Activated CD4-positive, CD25-positive, alpha-beta regulatory T cell (primary cell): ENCODE measurements around the gene CINP.
"Not testable (repeated sequence)": the region's sequence is repeated elsewhere in the genome, so short reads cannot be mapped to it uniquely, and the experiment has no call there.

Source experiments
- DNase-seq, 4 experiments: peaks; one replicate each; lab custom pipeline; 2025; lab: John Stamatoyannopoulos, UW

The CINP gene

DNA sequence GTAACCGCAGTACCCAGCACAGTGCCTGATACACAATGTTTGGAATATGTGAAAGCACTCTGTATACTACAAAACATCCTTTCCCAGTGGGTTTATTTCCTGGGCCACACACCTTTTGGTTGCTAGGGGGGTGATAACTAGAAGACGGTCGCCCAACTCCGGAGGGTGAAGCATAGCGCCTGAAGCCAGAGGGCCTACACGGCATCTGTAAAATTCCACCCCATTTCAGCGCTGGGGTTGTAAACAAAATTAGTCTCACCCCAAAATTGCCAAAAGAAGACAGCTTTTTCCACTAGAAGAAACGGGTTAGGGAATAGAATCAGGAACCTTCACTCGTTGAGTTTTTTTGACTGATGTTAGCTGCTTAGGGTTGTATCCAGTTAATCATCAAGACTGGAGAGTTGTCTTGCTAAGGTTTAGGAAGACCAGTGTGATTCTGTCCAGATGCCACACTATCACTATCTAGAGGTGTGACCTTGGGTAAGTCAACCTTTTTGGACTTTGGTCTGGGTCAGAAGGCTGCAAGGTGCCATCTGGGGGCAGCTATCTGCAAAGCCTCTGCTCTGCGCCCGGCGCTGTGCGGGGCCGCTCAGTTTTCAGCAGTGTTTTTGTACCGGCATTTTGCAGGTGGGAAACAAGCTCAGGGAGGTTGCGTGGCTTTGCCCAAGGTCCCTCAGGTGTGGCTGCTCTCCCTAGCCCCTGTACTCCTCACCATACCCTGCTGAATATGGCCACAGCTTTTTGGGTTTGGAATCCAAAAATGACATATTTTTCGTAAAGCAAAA, 41.8 kb downstream of the CINP start:
- no peak for DNase-seq

DNA sequence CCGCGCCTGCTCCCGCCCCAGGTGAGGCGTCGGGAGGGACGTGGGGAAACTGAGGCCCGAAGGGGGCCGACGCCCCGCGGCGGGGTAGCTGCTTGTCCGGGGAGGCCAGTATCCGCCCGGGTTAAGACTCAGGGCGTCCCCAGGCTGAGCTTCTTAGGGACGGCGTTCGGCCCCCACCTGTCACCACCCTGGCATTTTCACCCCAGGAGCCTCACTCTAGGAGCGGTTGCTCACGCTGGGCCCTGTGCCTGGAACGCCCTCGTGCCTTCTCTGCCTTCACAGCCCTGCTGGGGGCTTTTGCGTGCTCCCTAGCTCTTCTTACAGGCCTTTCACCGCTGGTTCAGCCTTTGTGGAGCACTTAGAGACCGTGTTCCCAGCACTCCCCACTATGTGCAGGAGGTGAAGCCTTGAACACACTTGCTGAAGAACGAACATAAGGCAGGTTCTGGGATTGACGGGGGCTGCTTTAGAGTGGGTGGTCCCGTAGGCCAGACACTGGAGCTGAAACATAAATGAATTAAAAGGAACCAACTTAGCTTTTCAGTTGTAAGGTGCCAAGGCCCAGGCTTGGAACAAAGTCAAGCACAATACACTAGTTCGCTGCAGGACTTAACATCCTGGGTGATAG, 42.5 kb downstream of the CINP start:
- peak in 1 of 4 experiments; percentile 28 for DNase-seq

DNA sequence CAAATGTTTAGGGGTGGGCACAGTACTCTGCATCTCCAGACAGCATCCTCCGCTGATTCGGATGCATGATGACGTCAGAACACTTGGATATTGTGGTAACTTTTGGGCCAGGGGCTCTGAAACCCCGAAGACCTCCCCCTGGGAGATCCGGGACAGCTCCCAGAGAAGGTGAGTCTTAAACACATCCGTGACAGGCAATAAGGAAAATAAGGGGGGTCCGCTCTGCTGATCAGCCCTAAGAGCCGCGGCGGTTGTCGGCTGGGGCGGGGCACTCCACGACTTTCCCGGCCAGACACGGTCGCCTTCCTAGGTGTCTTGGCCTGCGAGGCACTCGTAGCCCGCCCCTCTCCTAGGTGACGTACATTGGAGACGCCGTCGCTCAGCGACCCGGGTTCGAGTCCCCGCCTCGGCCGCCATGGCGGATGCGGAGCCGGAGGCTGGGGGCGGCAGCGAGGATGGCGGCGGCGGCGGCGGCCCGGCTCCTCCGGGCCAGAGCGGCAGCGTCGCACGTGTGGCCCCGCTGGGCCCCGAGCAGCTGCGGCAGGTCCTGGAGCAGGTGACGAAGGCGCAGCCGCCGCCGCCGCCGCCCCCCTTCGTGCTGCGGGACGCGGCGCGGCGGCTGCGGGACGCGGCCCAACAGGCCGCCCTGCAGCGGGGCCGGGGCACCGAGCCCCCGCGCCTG, 43.2 kb downstream of the CINP start, which contains the start of gene ZNF839:
Gene ZNF839 (plus strand): TSS at position 396 of the 682 bp plus-strand sequence. CDS start 20 bp downstream, at position 416.
- peak; percentile 88 to 92 (median 89) for DNase-seq

DNA sequence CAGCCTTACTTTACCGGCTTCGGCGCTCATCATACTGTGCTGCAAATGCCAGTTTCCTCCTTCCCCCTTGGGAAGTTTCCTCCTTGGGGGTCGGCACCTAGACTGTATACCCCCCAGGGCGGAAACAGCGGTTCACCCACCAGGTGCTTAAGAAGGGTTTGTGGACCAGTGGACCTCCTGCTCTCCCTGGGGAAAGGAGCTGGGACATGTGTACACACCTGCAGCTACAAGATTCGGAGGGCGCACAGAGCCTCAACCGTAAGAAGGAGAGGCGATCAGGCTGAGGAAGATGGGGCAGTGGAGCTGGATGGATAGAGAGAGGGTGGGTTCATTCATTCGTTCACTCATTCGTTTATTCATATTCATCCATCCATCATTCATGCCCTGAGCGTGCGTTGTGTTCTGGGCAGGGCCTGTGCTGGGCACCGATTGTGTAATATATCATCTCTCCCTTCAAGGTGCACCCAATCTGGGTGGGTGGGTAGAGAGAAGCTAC, 43.9 kb downstream of the CINP start:
- no peak for DNase-seq

DNA sequence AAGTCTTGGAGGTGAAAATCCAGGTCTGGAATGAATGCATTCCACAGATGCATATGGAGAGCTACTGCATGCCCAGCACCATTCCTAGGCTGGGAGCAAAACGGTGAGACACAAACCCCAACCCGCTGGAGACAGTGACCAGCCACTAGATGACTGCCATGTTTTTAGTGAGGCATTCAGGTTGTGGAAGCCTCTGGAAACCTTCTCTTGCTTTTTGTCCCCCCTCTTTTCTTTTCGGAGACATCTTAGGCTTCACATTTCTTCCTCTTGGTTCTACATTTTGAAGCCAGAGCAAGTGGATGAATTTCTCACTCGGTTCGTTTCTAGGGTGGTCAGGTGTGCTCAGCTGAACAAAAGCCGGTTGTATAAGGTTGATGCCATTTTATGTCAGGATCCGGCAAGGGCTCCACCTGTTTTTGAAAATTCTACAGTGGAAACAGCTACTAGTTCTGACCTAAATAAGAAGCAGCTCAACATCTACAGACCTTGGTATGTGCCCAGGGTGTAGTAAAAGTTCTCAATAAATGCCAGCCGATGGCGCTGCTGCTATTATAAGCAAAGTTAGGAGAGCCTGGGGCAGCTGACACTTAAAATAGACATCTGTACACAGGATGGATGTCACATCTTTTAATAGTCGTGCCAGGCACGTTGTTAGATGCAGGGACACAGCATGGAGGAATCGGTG, 45.0 kb downstream of the CINP start:
- no peak for DNase-seq

DNA sequence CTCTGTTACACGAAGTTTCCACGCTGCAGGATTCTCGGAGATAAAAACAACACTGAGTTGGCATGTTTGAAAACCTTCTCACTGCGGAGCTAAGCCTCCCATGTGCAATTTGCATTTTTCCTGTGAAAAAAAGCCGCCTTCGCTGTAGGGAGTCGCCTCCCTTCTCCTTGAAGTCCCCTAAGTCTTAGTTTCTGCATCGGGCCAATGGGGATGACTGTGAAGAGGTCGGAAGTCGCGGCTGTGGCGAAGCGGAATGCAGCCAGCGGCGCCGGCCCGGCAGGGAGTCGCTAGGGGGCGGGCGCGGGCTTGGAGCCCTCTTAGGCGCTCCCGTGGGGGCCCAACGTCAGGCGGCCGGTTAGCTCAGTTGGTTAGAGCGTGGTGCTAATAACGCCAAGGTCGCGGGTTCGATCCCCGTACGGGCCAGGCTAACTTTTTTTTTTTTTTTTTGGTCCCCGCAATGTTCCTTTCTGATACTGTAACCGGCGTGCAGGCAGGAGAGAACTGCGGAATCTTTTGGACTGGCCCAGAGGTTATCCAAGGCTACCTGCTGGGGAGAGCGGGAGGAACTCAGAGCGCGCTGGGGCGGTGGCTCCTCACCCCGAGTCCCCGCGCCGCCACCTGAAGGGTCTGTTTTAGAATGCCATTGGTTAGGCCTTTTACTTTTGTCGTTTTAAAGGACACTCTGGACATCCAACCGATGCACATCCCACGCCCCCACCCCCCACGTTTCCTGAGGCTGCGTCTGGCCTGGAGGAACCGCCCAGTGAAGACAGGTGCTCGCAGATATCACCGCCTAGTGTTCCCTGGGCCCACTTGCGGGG, 45.7 kb downstream of the CINP start:
- DNase-seq: peak; percentile 87 to 97 (median 92)

DNA sequence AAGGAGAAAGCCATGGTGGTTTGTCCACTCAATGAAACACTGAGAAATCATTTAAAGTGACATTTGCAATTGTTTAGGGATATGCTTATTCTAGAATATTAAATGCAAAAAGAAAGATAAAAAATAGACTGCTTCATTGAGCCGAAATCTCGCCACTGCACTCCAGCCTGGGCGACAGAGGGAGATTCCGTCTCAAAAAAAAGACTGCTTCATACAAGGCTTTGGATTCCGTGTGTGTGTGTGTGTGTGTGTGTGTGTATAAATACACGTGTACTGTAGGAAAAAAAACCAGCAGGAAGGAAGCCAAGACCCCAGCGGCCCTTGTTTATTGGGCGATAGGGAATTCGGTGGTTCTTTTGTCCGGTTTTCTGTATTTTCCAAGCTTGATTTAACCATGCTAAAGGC, 46.4 kb downstream of the CINP start:
- DNase-seq: no peak

DNA sequence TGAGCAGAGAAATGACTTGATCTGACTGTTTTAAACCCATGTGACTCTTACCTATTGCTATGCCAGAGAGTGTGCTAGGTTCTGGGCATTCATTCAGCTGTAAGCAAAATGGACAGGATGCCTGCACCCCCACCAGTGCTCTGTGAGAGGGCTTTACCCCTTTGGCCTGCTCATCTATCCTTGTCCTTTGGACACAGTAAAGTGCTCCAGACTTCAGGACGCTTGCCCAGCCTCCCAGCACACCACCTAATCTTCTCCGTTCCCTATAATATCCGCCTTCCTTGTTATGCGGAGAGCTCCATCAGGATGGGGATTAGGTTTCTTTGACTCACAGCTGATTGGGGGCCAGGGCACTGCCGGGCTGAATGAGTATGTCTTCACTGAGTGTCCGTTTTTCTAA, 47.6 kb downstream of the CINP start:
- no peak for DNase-seq

DNA sequence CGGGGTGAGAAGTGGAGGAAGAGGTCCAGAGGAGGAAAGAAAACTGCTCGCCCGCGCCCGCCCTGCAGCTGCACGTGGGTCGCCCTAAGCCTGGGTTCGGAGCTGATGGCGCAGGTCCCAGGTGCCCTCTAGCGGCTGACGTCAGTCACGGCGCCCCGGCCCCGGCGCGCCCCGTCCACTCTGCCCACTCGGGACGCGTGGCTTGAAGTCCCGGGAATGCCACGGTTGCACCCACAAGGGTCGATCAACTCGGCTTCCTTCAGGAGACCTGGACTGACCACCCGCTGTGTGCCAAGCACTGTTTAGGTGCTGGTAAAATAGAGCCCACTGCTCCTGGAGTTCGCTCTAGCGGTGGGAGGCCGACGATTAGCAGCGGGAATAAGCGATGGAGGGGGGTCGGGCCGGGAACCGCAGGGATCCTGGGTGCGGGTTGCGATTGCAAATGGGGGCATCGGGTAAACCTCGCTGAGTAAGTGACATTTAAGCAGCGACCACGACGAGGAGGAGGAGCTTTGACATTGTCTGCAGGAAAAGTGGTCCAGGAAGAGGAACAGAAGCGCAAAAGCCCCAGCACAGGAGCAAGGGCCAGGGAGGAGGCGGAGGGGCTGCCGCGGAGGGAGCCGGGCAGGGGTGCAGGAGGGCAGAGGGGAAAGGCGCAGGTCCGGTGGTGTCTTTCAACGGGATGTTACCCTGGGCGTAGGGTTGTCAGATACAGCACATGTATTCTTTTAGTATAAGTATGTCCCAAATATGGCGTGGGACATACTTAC, 48.3 kb downstream of the CINP start:
- DNase-seq: peak; percentile 63 to 72 (median 66)

DNA sequence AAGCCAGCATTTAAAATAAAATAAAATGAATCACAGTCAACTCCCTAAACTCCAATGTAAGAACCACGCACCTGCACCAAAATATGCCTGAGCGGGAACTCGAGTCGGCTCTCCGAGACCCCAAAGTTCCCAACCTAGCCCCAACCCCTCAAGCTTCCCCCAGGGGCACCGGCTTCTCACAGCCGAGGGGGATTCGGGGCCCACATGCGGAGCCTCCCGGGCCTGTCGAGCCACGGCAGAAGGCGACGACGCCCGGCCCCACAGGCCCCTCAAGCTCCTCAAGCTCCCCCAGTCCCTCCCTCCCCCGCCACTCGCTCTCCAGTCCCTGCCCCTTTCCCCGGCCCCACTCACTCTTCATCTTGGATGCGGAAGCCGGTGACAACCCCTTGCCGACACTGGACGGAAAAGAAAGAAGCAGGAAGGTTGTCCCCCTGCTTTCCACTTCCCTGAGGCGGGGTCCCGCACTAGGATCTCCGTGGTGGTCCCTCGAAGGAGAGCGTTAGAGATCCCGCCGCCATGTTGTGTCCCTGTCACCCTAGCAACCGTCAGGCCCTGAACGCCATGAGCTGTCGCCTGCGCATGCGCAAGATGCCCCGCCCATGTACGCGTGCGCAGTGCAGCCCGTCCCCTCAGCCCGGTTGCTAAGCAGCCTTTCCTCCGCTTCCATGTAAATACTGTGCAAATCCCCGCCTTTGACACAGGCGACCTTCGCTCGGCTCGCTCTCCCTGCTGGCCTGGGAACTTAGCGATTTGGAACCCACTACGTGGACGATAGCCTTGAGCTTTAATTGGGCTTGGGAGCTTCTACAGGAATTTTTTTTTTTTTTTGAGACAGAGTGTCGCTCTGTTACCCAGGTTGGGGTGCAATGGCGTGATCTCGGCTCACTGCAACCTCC, 57.8 kb downstream of the CINP start, which contains the start of gene MOK:
Gene MOK (minus strand): TSS at position 554 of the 896 bp plus-strand sequence. CDS start 196 bp downstream, at position 358.
- peak; percentile 86 to 91 (median 90) for DNase-seq

DNA sequence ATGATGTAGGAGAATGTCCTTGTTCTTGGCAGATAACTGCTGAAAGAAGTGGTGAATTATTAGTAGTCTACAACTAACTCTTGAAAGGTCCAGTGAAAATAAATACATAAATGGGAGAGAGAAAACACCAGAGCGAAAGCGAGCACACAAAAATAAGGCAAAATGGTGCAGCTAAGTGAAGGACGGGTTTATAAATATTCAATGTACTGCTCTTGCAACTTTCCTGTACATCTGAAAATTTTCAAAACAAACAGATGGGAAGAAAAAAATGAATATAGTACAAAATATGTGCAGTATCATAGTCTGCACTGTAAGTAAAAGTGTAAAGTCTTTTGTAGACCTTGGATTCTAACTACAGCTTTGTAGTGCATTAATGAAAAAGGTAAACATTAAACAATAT, 59.0 kb downstream of the CINP start:
- no peak for DNase-seq

DNA sequence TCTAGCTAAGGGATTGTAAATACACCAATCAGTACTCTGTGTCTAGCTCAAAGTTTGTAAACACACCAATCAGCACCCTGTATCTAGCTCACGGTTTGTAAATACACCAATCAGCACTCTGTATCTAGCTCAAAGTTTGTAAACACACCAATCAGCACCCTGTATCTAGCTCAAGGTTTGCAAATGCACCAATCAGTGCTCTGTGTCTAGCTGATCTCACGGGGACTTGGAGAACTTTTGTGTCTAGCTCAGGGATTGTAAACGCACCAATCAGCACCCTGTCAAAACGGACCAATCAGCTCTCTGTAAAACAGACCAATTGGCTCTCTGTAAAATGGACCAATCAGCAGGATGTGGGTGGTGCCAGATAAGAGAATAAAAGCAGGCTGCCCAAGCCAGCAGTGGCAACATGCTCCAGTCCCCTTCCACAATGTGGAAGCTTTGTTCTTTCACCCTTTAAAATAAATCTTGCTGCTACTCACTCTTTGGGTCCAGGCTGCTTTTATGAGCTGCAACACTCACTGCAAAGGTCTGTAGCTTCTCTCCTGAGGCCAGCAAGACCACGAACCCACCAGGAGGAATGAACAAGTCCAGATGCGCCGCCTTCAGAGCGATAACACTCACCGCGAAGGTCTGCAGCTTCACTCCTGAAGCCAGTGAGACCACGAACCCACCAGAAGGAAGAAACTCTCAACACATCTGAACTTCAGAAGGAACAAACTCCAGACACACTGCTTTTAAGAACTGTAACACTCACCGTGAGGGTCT, 64.2 kb downstream of the CINP start:
- not testable (repeated sequence) for DNase-seq
